Heart right ventricle (tissue), 16 donors: Measurements from ENCODE around the gene AGO3. TPM values are rescaled to one million over a fixed set of nuclear protein-coding genes. Genes with fewer than 3 reads are reported as not detected.
A peak's percentile ranks its signal among the peaks of the same experiment; 100 is the strongest.

ENCODE experiments used
- ATAC-seq, 8 donors: fragments of 200-7000 bp; cut with Tn5 transposase; one replicate each; pipeline ENCODE4 v1.9.1; 2020; ENCODE audit warnings: mild to moderate bottlenecking in 8 of 8, moderate library complexity in 8 of 8, moderate number of reproducible peaks in 1 of 8
- DNase-seq, 2 donors: peaks; one replicate each; pipeline ENCODE4 v3.0.0-alpha.2; 2020
- H3K27ac ChIP-seq, 10 donors: fragments of 200-600 bp; sonication (generic) in 2 of 10; one replicate each; pipeline versions ENCODE4 v1.5.0 to v1.8.0; 2020 to 2022; ENCODE audit warnings: mild to moderate bottlenecking in 3 of 10
- H3K27me3 ChIP-seq, 7 donors: fragments of 200-600 bp; one replicate each; pipeline ENCODE4 v1.8.0; 2021 to 2022; ENCODE audit warnings: mild to moderate bottlenecking in 2 of 7
- H3K36me3 ChIP-seq, 9 donors: fragments of 200-600 bp; sonication (generic) in 1 of 9; one replicate each; pipeline versions ENCODE4 v1.5.0 to v1.8.0; 2020 to 2022; ENCODE audit warnings: mild to moderate bottlenecking in 2 of 9
- H3K4me1 ChIP-seq, 9 donors: fragments of 200-600 bp; sonication (generic) in 1 of 9; one replicate each; pipeline versions ENCODE4 v1.5.0 to v1.8.0; 2020 to 2022; ENCODE audit warnings: mild to moderate bottlenecking in 4 of 9
- H3K4me3 ChIP-seq, 10 donors: fragments of 200-600 bp; sonication (generic) in 2 of 10; one replicate each; pipeline versions ENCODE4 v1.5.0 to v1.8.0; 2020 to 2022; ENCODE audit warnings: mild to moderate bottlenecking in 7 of 10, moderate library complexity in 2 of 10
- H3K9me3 ChIP-seq, 11 donors: fragments of 200-600 bp in 10 of 11; sonication (generic) in 2 of 11; one replicate each; pipeline versions ENCODE4 v1.5.0 to v1.8.0; 2013 to 2022; ENCODE audit warnings: mild to moderate bottlenecking in 2 of 11, control low read depth in 1 of 11, moderate library complexity in 1 of 11
- WGBS, 2 donors: extraction: QIAGEN DNeasy Blood & Tissue Kit; methylation state at CpG; one replicate each; pipeline ENCODE4 v1.1.7; 2013; ENCODE audit warnings: inconsistent platforms in 1 of 2; 5-methylcytosine and 5-hydroxymethylcytosine counted together
- intact Hi-C, 10 donors: fragments of 100-400 bp; cut with DNase I; formaldehyde crosslinking; loops; one replicate each; pipeline versions ENCODE4 v1.11.1 to v1.14.2; 2022
- polyA plus RNA-seq, 2 donors: library from polyadenylated mRNA; stranded (reverse); fragments of 200-250 nt; gene quantifications; one replicate each; pipeline ENCODE4 v1.2.3, GENCODE V29; 2013
- total RNA-seq, 10 donors: library from RNA; stranded (reverse); fragmentation: NEBNext Ultra II Directional in 3 of 10; extraction: Animal tissue kit (Norgen Biotek cat#: 25700) in 3 of 10; gene quantifications; one replicate each; pipeline versions ENCODE4 v1.2.1 to v1.2.4, GENCODE V29; 2021 to 2023
- TF ChIP-seq, protein P1 (sequence below), 9 donors: fragments of 200-600 bp; sonication (generic) in 2 of 9; IDR thresholded peaks; one replicate each; pipeline versions ENCODE4 v1.5.0 to v1.8.0; 2021 to 2022; ENCODE audit warnings: antibody characterized with exemption in 9 of 9, mild to moderate bottlenecking in 5 of 9, moderate library complexity in 1 of 9
- donor health status: Arrhythmogenic right ventricular cardiomyopathy.
- donor health status: ischemic (EF 13 %, LVEDD 7.1; RV severe dilation, severe dysfunction).
- donor health status: healthy with polysubstance abuse.
- donor health status: DM: no; HTN: yes; CAD: no.
- donor health status: DM: no; HTN: no; CAD: no.
- donor health status: ischemic (EF 25% LVEDD 6.9; RV normal size, moderate dysfunction).
- donor health status: ischemic (EF 25% LVEDD 5.7; RV mildly dilated, moderate dysfunction).
- donor health status: healthy.
- donor health status: DM: yes; HTN: yes; CAD: no.
- donor health status: Ischemic cardiomyopathy.
- donor health status: ischemic (EF 35%, LVEDD 5.7; RV mildly dilated, moderate dysfunction).
- donor health status: nonischemic (EF 11% LVEDD 7.7; RV severe dilation, severe dysfunction).
- donor health status: DM: yes; HTN: yes; CAD: no.
- donor health status: PGD.
- donor health status: ischemic (EF 29% LVEDD 5.4; RV normal size, mild dysfunction).
- donor health status: nonischemic (EF 23%, LVEDD 6.1; RV moderate dilation, normal function).

AGO3 gene
- total and polyA plus RNA-seq, 12 donors, result 2.2 to 20.7 (median 14.7) TPM

DNA sequence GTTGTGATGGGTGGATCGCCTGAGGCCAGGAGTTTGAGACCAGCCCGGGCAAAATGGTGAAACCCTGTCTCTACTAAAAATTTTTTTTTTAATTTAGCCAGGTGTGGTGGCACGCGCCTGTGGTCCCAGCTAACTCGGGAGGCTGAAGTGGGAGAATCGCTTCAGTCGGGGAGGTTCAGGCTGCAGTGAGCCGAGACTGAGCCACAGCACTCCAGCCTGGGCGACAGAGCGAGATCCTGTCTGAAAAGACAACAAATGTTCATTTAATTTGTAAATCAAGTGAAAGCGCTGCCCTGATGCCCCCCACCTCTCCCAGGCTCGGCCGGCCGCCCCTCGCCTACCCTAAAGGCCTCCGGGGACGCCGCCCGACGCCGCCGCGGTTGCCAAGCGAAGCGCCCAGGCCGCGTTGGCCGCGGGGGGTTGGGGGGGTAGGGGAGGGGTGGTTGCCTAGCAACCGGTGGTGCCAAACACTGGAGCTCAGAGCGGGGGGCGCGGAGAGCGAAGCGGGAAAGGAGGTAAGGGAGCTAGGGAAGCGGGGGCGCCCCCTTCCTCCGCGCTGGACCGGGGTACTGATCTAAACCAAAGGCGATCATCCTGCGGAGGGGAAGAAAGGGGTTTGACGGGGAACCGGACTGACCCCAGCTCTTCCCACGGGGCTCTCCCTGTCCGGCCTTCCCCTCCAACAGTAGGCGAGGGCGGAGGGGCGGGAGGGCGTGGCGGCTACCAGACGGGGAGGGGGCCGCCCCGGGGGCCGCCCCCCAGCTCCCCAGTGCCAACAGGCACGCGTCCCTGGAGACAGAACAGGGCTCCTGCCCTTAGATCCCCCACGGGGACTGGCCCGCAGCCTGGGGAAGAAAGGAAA, 153.0 kb downstream of the AGO3 start, which contains the start of gene TEKT2:
Gene TEKT2 (plus strand): TSS at position 460 of the 862 bp plus-strand sequence. CDS start 828 bp downstream, outside the sequence.
- Histone ChIP-seq H3K4me3 (peak within 1 kb of the TSS; percentile 16 to 55 (median 52)), H3K4me1 (peaks cover 0 to 23% (median 18%) of the 10 kb centered on the region in 9 donors), H3K36me3 (no peaks in the 10 kb centered on the region), H3K9me3 (no peaks in the 10 kb centered on the region), H3K27ac (no peak within 1 kb of the TSS), H3K27me3 (peaks cover 4 to 35% (median 23%) of the 10 kb centered on the region in 7 donors)
- intact Hi-C loops, result loop anchor here in 3 of 10 donors (10.0 kb wide), 2 partner anchors 149 to 199 kb away; partner anchors contain the start of genes AGO1 (in 2 of the 3) and AGO3 (in 1 of the 3)
- ATAC-seq (peak in 1 of 8 donors; percentile 7), DNase-seq (no peak)
- TF ChIP-seq, protein P1, sequence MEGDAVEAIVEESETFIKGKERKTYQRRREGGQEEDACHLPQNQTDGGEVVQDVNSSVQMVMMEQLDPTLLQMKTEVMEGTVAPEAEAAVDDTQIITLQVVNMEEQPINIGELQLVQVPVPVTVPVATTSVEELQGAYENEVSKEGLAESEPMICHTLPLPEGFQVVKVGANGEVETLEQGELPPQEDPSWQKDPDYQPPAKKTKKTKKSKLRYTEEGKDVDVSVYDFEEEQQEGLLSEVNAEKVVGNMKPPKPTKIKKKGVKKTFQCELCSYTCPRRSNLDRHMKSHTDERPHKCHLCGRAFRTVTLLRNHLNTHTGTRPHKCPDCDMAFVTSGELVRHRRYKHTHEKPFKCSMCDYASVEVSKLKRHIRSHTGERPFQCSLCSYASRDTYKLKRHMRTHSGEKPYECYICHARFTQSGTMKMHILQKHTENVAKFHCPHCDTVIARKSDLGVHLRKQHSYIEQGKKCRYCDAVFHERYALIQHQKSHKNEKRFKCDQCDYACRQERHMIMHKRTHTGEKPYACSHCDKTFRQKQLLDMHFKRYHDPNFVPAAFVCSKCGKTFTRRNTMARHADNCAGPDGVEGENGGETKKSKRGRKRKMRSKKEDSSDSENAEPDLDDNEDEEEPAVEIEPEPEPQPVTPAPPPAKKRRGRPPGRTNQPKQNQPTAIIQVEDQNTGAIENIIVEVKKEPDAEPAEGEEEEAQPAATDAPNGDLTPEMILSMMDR (IDR thresholded peaks at IDR 0.05), result no peak
- WGBS, 2 donors, result 13% methylated on average over 56 to 58 of the region's 59 CpGs

DNA sequence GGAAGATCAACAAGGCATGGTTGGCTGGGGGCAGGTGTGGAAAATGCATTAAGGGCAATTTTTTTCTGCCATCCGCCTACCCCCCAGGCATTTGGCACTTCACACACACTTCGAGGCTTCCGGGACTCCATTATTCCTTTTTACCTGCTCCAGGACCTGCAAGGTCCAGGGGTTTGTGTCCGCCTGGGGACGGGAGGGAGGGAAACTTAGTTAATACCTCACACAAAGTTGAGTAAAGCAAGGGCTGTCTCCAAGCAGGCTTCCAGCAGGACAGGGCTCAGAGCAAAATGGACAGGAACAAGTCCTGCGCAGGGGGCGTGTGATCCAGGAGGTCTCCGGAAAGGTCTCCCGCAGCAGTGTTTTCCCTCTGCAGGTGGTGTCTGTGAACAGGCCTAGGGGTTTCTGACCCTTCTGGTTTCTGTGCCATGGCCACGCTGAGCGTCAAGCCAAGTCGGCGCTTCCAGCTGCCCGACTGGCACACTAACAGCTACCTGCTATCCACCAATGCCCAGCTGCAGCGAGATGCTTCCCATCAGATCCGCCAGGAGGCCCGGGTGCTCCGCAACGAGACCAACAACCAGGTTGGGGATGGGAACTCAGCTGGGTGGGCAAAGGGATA, 153.7 kb downstream of the AGO3 start:
- Histone ChIP-seq H3K4me1 (peaks cover 0 to 29% (median 22%) of the 10 kb centered on the region in 9 donors), H3K27ac (no peak overlapping the region), H3K4me3 (peak overlapping the region in 9 of 10 donors; percentile 27 to 55 (median 52)), H3K9me3 (no peaks in the 10 kb centered on the region), H3K27me3 (peaks cover 4 to 35% (median 23%) of the 10 kb centered on the region in 7 donors), H3K36me3 (no peaks in the 10 kb centered on the region)
- 47 to 52% methylated on average over 19 of the region's 19 CpGs for WGBS, 2 donors
- no peak for DNase-seq
- intact Hi-C loops, result loop anchor here in 4 of 10 donors (5.0 to 10.0 kb wide), 3 partner anchors 150 to 227 kb away; partner anchors contain the start of genes AGO1 (in 2 of the 4) and AGO3 (in 1 of the 4)
- no peak for ATAC-seq
- TF ChIP-seq, protein P1 (IDR thresholded peaks at IDR 0.05), result no peak

DNA sequence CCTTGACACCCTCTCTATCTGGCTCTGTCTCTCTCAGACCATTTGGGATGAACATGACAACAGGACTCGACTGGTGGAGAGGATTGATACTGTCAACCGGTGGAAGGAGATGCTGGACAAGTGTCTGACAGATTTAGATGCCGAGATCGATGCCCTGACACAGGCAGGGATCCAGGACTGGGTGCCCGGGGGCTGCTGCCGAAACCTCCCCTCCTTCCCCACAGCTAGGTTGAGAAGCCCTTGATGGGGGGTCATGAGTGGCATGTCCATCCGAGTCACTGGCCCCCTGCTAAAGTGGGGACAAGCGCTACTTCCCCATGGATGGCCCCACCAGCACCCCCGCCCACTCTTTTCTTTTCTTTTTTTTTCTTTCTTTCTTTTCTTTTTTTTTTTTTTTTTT, 154.2 kb downstream of the AGO3 start:
- H3K9me3 ChIP-seq, result no peaks in the 10 kb centered on the region
- DNase-seq (no peak), ATAC-seq (no peak)
- 88 to 91% methylated on average over 9 of the region's 9 CpGs for WGBS, 2 donors
- intact Hi-C loops, result loop anchor here in 4 of 10 donors (5.0 to 10.0 kb wide), 3 partner anchors 150 to 228 kb away; partner anchors contain the start of genes AGO1 (in 2 of the 4) and AGO3 (in 1 of the 4)
- peaks cover 0 to 34% (median 27%) of the 10 kb centered on the region in 9 donors for H3K4me1 ChIP-seq
- TF ChIP-seq, protein P1 (IDR thresholded peaks at IDR 0.05), result no peak
- peaks cover 4 to 35% (median 23%) of the 10 kb centered on the region in 7 donors for H3K27me3 ChIP-seq
- no peak overlapping the region for H3K27ac ChIP-seq
- peaks cover 0 to 2% (median 0%) of the 10 kb centered on the region in 9 donors for H3K36me3 ChIP-seq
- H3K4me3 ChIP-seq, result no peak overlapping the region
